Islet precursor cell (in vitro differentiated cells): ENCODE results near the gene OPRD1.
"Not testable (repeated sequence)": the region's sequence is repeated elsewhere in the genome, so short reads cannot be mapped to it uniquely, and the experiment has no call there.

Experiments
- DNase-seq: peaks from one replicate; pipeline ENCODE4 v3.0.0-alpha.2; 2018

OPRD1 gene

GRCh38 chr1:28803051-28803450 is 8.9 kb upstream of the OPRD1 start:
- DNase-seq = no peak

GRCh38 chr1:28803662-28804061 is 8.3 kb upstream of the OPRD1 start:
- no peak for DNase-seq

GRCh38 chr1:28804071-28804470 is 7.9 kb upstream of the OPRD1 start:
- DNase-seq = no peak

- DNase-seq = no peak
Measured at GRCh38 chr1:28807046-28807445, 4.9 kb upstream of the OPRD1 start.

GRCh38 chr1:28807986-28808385 is 4.0 kb upstream of the OPRD1 start:
- DNase-seq = no peak

- DNase-seq = no peak
Measured at GRCh38 chr1:28811369-28811765, 603 bp upstream of the OPRD1 start.

GRCh38 chr1:28812669-28813468 is 899 bp downstream of the OPRD1 start:
- DNase-seq = no peak

- DNase-seq = no peak
Measured at GRCh38 chr1:28813931-28814465, 2.0 kb downstream of the OPRD1 start.

GRCh38 chr1:28815533-28816185 is 3.7 kb downstream of the OPRD1 start:
- DNase-seq = no peak

- no peak for DNase-seq
Measured at GRCh38 chr1:28817133-28817532, 5.2 kb downstream of the OPRD1 start.

- DNase-seq = no peak
Measured at GRCh38 chr1:28819020-28819419, 7.0 kb downstream of the OPRD1 start.

GRCh38 chr1:28822799-28823198 is 10.8 kb downstream of the OPRD1 start:
- DNase-seq = no peak

GRCh38 chr1:28824061-28824460 is 12.1 kb downstream of the OPRD1 start:
- DNase-seq = not testable (repeated sequence)

GRCh38 chr1:28828227-28828858 is 16.4 kb downstream of the OPRD1 start:
- peak; percentile 84 for DNase-seq

GRCh38 chr1:28830814-28831213 is 18.8 kb downstream of the OPRD1 start:
- no peak for DNase-seq

- no peak for DNase-seq
Measured at GRCh38 chr1:28832966-28833365, 21.0 kb downstream of the OPRD1 start.

GRCh38 chr1:28833381-28833780 is 21.4 kb downstream of the OPRD1 start:
- no peak for DNase-seq

- no peak for DNase-seq
Measured at GRCh38 chr1:28835237-28835650, 23.3 kb downstream of the OPRD1 start.

GRCh38 chr1:28836421-28836956 is 24.5 kb downstream of the OPRD1 start:
- DNase-seq = no peak

GRCh38 chr1:28840928-28841544 is 29.1 kb downstream of the OPRD1 start:
- no peak for DNase-seq

- DNase-seq = peak; percentile 81
Measured at GRCh38 chr1:28845786-28846543, 34.0 kb downstream of the OPRD1 start.

- not testable (repeated sequence) for DNase-seq
Measured at GRCh38 chr1:28847207-28847606, 35.2 kb downstream of the OPRD1 start.
